ENCODE data around the gene IFNA10. TPM values are rescaled to one million over a fixed set of nuclear protein-coding genes. Genes with fewer than 3 reads are reported as not detected.

Gene IFNA10
- total and polyA plus RNA-seq, 9 of the 15 experiments (the other 6 are each of a cell fraction or from before 2014, with no cell fraction given) = not detected

GRCh38 chr9:21252721-21253547, 46.0 kb upstream of the IFNA10 start:
- no TSS peak for BruUV-seq (replicated peaks)
- no peaks in the 10 kb centered on the region for H3K9me1 ChIP-seq (ENCODE audit: control insufficient read depth, insufficient read depth, low read length)
- H2AFZ ChIP-seq (ENCODE audit: low read depth, low read length) = no peak overlapping the region
- TF ChIP-seq GATAD2B (IDR thresholded peaks at IDR 0.05; ENCODE audit: borderline replicate concordance) (no peak), ILF3 (IDR thresholded peaks at IDR 0.05; ENCODE audit: borderline replicate concordance) (no peak), POLR2G (IDR thresholded peaks at IDR 0.05; ENCODE audit: low read depth, low read length) (no peak), ID3 (CRISPR knock-in tag; IDR thresholded peaks at IDR 0.05) (no peak), ID3 (tag; IDR thresholded peaks at IDR 0.05) (no peak), MTA1 (IDR thresholded peaks at IDR 0.05; ENCODE audit: borderline replicate concordance) (no peak), PRMT5 (CRISPR knock-in tag; IDR thresholded peaks at IDR 0.05) (no peak), SMARCC2 (IDR thresholded peaks at IDR 0.05; ENCODE audit: low read depth) (no peak), ZNF766 (CRISPR knock-in tag; conservative IDR thresholded peaks at IDR 0.05) (no peak), CREB3 (tag; conservative IDR thresholded peaks at IDR 0.05; ENCODE audit: low read depth) (no peak), MLLT1 (IDR thresholded peaks at IDR 0.05) (no peak), ATF1 (CRISPR knock-in tag; IDR thresholded peaks at IDR 0.05) (no peak), ATF1 (tag; IDR thresholded peaks at IDR 0.05) (no peak), ZNF165 (CRISPR knock-in tag; IDR thresholded peaks at IDR 0.05; ENCODE audit: borderline replicate concordance) (no peak), ZNF512 (tag; IDR thresholded peaks at IDR 0.05) (no peak), ZNF398 (CRISPR knock-in tag; IDR thresholded peaks at IDR 0.05) (no peak)

More at GRCh38 chr9:21252721-21253547, 46.0 kb upstream of the IFNA10 start:
- intact Hi-C loops (cut with micrococcal nuclease) (no loop called here), in situ Hi-C loops (cut with MboI) (no loop called here)
- H3K9ac ChIP-seq (ENCODE audit: insufficient read depth in 1 of 2, low read depth in 2 of 2, low read length in 2 of 2) = no peak overlapping the region
- H3K4me3 ChIP-seq = no peak overlapping the region
- no peaks in the 10 kb centered on the region for H3K4me1 ChIP-seq (replicated peaks in 1 of 2; ENCODE audit: control insufficient read depth in 2 of 2, insufficient read depth in 2 of 2, low read length in 2 of 2)
- no peaks in the 10 kb centered on the region for H4K20me1 ChIP-seq (replicated peaks; ENCODE audit: control insufficient read depth, insufficient read depth, low read length)
- ATAC-seq = no peak
- no peaks in the 10 kb centered on the region for H3K79me2 ChIP-seq (ENCODE audit: control insufficient read depth, insufficient read depth, low read length)
- DNase-seq (ENCODE audit: extremely low read depth in 1 of 4, low spot score in 3 of 4) = no peak
- ChIA-PET CTCF (ENCODE audit: low intra/inter-chr PET ratio) (no interaction called here), POLR2A (no interaction called here)
- H3K4me2 ChIP-seq (ENCODE audit: insufficient read depth, low read length) = no peak overlapping the region
- no CpG with 5 or more reads among the region's 3 CpGs for WGBS (ENCODE audit: insufficient coverage, low coverage, missing lambda C conversion rate)
- H3K9me3 ChIP-seq (replicated peaks; ENCODE audit: control insufficient read depth, insufficient read depth, low read depth, low read length) = no peaks in the 10 kb centered on the region
- FAIRE-seq = no peak
- H3K27ac ChIP-seq (ENCODE audit: extremely low read depth, low read depth, low read length) = no peak overlapping the region
- no peaks in the 10 kb centered on the region for H3K36me3 ChIP-seq (ENCODE audit: control insufficient read depth, insufficient read depth, low read length)
- H3K27me3 ChIP-seq (ENCODE audit: control insufficient read depth in 2 of 2, insufficient read depth in 2 of 2, low read length in 2 of 2) = no peaks in the 10 kb centered on the region
